CD4-positive, alpha-beta T cell treated with Interleukin-12 subunit alpha and Interleukin-12 subunit beta, for 1 hour (primary cell): Measurements from ENCODE around the gene SSR4.
A peak's percentile ranks its signal among the peaks of the same experiment; 100 is the strongest.
"Not testable (repeated sequence)": the region's sequence is repeated elsewhere in the genome, so short reads cannot be mapped to it uniquely, and the experiment has no call there.

Source experiments
- DNase-seq: peaks from one replicate; pipeline ENCODE4 v3.0.0-alpha.2; 2020

SSR4 gene

DNA sequence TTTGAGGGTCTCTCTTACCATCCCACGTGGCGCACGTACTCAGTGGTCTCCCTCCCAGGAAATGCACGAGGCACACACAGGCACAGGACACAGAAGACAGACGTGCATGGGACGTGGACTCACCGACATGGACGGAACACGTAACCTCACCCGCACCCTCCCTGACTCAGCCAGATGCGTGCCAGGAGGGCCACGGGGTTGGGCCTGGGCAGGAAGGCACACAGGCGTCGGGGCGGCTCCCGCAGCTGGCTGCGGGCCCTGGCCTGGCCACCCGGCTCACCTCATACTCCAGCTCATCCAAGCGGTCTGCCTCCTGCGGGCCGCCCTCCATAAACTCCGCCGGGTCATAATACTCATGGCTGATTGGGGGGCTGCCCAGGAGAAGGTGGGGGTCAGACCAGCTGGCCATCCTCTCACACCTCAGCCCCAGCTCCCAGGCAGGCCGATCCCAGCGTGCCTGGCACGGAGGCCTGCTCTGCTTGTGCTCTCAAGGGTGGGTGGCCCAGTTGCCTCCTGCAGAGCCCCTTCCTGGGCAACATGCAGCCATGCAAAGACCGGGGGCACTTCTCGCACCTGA lies 12.6 kb downstream of the SSR4 start:
- no peak for DNase-seq

DNA sequence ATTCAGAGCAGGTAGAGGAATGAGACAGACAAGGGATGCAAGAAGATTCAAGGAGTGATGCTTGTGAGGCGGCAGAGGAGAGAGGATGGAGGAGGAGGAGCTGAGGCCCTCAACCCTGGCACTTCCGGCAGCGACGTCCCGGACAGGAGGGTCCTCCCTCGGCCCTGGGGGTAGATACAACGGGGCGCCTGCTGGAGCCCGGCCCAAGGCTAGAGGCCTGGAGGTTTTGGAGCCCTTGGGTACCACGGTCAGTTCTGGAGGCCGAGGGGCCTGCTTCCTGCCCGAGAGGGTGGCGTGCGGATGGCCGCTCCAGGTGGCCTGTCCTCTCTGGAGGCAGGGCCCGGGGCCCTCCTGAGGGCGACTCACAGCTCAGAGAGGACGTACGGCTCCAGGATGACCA lies 13.5 kb downstream of the SSR4 start:
- no peak for DNase-seq

DNA sequence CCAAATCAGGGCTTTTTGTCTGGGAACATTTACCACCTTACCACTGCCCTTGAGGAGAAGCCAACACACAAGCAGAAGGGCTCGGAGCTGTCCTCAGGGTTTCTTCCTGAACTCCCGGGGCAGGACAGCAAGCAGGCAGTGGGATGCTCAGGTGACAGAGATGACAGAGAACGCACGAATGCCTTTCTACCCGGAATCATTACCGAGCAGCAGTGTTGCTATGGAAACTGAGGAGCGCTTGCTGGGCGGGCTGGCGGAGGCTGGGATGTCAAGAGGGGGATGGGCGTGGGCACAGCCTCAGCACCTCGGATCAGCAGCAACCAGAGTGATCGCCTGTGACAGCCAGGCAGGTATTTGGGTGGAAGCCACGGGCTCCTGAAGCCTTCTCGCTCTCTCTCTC lies 17.8 kb downstream of the SSR4 start:
- no peak for DNase-seq

DNA sequence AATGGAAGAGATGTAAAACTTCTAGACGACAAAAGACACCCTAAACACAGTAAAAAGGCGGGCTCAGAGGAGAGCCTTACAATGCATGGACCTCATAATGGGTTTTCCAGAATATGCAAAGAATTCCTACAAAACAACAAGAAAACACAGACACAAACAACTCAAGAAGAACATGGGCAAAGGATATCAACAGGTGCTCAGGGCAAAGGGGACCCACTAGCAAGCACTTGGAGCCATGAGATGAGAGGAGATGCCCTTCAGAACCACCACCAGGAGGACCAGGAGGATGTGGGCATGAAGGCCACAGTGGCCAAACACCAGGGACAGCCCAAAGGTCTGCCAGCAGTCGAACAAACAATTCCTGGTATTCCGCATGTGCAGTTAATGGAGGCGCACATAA lies 18.7 kb downstream of the SSR4 start:
- no peak for DNase-seq

DNA sequence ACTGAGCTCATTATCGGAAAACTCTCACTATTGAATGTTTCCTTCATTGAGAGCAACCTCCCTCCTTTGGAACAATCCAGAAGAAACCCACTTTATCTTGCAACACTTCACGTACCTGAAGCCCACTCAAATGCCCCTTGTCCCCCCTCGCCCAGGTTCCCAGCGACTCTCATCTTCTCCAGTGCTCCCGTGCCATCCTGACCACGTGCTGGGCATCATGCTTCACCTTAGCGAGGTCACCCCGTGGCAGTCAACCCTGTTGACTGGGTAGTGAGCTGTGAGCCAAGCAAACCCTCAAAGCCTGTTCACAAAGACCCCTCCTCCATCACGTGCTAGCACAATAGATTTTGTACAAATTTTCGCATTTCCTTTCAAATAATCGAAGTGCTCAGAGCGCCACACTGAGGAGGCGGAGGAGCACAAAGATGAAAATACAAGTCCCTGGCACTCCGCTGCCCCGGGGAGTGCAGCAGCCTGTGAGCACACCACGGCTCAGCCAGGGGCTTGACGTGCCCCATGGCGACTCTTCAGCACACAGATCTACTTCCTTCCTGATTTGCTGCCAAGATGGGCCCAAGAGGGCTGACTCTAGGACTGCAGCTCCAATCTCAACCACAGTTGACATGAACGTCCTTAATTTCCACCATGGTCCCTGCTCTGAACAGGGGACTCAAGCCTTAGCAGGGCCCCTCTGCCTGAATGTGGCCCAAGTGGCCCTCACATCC lies 20.3 kb downstream of the SSR4 start:
- no peak for DNase-seq

DNA sequence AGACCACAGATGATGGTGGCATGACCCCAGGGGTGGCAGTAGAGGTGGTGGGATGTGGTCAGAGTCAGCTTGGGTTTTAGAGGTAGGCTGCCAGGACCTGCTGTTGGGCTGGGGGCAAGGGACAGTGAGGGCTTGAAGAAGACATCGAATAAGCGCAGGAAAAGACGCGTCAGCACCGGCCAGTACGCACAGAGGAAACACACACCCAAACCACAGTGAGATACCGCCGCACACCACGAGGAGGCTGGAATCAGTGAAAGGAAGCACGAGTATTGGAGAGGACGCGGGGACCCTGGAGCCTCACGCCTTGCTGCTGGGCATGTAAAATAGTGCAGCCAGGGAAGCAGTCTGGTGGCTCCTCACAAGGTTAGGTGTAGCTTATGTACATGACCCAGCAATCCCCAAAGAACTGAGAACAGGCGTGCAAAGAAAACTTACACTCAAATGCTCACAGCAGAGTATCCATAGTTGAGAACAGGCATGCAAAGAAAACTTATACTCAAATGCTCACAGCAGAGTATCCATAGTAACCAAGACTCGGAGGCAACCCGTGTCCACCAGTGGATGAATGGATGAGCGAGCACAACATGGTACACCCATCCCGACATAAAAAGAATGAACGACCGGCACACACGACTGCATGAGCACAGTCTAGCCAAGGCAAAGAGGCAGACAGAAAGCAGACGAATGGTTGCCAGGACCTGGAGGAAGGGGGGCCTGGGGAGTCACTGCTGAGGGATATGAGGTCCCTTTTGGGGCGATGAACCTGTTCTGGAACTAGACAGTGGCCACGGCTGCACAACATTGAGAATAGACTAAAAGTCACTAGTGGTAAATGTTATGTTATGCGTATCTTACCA lies 22.6 kb downstream of the SSR4 start:
- DNase-seq, result peak; percentile 42

DNA sequence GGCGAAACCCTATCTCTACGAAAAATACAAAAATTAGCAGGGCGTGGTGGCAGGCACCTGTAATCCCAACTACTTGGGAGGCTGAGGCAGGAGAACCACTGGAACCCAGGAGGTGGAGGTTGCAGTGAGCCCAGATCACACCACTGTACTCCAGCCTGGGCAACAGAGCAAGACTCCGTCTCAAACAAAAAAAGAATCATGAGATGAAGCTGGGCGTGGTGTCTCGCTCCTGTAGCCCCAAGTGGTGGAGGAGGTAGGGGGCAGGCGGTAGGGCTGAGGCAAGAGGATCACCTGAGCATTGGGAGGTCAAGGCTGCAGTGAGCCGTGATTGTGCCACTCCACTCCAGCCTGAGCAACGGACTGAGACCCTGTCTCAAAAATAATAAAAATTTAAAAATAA lies 23.6 kb downstream of the SSR4 start:
- not testable (repeated sequence) for DNase-seq

DNA sequence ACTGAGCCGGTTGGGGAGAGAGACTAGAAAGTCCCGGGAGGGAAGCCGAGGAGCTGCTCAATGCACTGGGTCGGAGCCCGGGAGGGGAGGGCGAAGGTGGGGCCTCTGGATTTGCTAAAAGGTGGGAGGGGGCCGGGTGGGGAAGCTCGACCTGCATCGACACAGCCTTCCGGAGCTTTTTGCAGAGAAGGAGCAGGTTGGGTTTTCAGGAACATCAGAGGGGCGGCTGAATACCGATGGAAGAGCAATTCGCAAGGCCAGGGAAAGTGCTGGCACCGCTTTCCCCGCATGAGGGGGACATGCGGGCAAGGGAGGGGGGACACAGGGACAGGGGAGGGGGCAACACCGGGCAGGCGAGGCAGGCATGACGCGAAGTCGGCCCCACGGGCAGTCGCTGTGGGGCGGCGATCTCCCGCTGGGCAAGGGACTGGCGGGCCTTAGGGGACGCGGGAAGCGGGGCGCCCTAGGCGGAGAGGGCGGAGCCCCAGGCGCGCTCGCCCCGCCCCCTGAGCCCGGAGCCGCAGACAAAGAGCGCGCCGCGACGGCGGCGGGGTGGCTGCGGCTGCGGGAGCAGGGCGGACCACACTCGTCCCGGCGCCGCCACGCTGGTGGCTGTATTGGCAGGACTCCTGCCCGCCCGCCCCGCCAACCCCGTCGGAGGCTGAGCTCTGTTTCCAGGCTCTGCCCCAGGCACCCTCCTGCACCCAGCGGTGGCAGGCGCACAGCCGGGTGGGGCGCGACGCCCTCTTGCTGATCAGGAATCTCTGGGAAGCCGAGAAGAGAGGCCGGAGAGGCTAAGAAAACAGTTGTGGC lies 24.3 kb downstream of the SSR4 start:
- DNase-seq, result peak; percentile 63

DNA sequence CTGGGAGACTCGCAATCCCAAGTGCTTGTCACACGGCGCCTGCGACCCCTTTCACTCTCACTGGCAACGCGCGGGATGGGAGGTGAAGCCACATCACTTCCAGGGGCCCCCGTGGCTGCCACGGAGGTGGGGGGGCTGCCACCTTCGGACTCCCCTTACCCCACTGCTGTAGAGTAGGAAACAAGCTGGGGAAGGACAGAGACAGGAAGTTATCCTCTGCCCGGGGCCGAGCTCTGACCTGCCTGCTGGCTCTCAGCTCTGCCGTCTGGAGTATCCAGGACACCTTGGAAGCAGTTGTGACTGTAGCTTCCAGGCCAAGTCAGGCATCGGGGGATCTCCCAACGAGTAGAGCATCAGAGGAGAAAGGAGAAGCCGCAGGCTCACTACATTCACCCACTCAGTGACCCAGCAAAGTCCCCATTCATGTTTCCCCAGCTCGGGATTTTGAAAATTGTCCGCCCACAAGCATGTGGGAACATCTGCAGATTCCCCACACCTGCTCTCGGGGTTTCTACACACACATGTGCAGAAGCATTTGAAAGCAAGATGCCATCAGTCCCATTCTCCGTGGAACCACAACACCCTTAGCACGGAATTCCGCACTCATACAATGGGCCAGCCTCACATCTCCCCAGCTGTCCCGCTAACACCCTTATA lies 25.0 kb downstream of the SSR4 start:
- no peak for DNase-seq

DNA sequence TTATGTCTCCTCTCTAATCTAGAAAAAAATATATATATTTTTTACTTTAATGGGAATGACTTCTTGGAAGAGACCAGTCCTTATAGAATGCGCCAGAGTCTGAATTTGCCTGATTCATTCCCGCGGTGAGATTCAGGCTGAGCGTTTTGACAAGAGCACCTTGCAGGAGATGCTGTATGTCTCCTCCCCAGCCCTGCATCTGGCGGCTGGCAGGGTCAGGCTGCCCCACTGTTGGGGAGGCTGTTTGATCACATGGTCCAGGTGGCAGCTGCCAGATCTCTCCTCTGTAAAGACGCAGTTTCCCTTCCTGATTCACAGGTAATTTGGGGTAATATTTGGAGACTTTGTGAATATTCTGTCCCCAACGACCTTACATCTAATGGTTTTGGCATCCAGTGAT lies 26.1 kb downstream of the SSR4 start:
- DNase-seq, result no peak

DNA sequence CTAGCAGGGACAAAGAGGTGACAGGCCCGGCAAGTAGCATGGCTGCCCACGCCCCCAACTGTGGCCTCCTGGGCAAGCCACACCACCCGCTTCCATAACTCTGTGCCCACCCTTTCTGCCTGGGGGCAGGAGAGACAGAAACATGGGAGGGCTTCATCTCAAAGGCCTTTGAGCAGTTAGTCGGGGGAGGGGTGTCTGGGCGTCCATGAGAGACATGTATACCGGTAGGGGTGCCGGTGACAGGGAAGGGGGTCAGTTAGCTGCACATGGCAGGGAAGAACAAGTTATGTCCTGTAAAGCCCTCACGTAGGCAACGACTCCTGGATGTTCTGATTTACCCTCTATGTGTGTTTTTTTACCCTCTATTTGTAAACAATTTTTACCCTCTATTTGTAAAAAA lies 26.6 kb downstream of the SSR4 start:
- no peak for DNase-seq

DNA sequence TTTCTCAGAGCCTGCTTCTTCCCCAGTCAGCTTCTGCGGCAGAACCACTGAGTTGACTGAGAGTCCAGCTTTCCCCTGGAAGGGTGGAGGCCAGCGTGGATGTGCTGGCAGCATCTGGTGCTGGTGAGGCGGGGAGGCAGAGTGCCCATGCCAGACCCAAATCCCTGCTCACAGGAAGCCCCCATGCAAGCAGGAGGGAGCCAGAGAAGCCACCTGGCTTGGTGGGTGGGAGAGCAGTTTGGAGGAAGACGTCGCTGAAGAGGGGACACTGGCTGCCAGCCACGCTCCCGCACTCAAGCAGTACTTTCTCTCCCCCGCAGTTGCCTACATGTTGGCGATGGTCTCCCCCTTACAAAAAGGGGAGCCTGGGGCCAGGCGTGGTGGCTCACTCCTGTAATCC lies 29.9 kb downstream of the SSR4 start:
- no peak for DNase-seq

DNA sequence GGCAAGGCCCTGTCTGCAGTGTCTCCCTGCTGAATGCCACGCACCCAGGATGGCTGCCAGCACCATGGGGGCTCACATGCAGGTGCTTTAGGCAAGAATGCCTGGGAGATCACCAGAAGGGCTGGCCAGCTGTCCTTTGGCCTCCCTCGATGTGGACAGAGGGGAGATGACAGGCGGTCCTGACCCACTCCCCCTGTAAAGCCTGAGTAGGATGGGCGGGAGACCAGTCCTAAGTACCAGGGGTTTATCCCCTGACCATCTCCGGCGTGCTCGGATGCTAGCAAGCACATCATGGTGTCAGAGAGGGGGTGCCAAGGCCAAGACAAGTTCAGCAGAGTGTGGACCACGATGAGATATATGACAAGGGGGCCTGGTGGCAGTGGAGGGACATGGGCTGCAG lies 30.6 kb downstream of the SSR4 start:
- DNase-seq, result no peak

DNA sequence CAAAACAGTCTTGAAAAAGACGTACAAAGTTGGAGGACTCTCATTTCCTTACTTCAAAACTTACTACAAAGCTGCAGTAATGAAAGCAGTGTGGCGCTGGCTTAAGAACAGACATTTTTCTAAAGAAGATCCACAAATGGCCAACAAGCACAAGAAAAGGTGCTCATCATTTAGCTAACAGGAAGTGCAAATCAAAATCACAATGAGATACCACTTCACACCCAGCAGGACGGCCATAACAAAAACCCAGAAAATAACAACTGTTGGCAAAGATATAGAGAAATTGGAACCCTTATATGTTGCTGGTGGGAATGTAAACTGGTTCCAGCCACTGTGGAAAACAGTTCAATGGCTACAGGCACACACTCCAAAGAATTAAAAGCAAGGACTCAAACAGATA lies 32.5 kb downstream of the SSR4 start:
- no peak for DNase-seq

DNA sequence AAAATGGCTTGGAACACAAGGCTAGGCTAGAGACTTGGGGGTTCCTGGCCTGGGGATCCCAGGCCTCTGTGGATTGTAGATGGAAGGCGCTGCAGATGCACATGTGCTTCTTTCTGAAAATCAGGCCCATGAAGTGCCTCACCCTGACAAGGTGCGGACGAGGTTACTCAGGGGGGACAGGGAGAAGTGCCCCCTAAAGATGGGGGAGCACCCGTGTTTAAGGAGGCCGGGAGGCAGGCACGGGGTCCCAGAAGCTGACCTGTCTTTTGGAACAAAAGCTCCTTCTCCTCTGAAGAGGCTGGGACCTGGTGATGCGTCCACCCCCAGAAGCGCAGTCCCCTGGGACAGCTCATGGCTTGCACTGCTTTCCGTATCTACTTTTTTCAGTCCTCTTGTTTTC lies 33.4 kb downstream of the SSR4 start:
- DNase-seq, result no peak

DNA sequence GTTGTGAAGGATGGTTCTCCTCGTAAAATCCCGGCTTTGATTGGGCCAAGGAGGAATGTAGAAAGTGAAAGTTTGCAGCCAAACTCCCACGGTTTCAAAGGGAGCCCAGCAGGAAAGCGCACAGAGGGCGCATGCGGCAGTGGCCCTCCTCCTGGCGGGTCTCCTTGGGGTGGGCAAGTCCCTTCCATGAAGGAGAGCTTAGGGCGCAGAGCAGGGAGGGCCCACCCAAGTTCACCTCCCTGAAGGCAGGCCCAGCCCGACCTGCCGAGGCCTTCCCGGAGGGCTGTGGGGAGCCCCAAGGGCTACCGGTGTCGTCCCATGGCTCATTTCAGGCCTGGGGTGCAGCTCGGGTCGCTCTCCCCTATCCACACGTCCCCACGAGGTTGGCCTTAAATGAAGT lies 33.8 kb downstream of the SSR4 start:
- no peak for DNase-seq

DNA sequence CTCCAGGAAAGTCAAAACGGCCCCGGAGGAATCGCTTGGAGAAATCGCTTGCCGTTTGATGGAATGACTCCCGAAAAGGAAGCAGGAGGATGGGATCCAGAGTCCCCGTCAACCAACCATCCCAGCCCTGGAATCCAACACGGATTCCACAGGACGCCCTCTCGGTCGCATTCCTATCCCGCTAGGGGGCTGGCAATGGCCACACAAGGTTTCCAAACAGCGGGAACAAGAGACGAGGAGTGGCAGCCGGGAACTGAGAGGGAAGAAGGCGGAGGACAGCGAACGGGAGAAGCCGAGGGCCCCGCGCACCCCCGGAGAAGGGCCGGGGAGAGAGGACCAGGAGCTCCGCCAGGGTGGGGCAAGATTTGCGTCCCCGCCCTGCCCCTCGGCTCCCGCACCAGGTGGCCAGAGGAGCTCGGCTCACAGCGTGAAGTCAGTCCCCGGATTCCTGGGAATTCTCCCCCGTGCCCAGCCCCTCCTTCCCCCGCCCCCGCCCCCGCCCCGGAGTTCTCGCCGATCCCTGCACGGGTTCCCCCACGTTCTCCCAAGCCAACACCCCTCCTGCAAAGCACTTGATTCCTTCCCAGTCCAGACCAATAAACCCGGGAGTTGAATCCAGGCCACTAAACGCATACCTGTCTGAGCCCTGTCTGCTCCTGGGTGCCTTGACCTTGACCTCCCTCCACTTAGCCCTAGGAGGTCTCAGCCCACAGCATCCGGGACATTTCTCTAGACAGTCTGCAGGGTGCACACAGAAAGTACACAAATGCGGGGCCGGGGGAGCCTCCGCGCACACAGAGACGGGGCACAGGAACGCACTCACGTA lies 34.5 kb downstream of the SSR4 start:
- no peak for DNase-seq

DNA sequence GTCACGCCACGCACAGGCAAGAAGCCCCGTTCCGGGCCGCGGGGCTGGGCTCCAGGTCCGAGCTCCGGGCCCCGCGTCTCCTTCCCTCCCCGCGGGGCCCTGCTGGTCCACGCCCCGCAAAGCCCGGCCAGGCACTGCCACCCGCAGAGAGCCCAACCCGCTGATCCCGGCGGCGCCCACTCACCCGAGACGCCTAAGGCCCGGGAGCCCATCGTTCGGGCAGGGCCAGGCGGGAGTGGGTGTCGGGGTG lies 35.0 kb downstream of the SSR4 start:
- DNase-seq, result no peak

DNA sequence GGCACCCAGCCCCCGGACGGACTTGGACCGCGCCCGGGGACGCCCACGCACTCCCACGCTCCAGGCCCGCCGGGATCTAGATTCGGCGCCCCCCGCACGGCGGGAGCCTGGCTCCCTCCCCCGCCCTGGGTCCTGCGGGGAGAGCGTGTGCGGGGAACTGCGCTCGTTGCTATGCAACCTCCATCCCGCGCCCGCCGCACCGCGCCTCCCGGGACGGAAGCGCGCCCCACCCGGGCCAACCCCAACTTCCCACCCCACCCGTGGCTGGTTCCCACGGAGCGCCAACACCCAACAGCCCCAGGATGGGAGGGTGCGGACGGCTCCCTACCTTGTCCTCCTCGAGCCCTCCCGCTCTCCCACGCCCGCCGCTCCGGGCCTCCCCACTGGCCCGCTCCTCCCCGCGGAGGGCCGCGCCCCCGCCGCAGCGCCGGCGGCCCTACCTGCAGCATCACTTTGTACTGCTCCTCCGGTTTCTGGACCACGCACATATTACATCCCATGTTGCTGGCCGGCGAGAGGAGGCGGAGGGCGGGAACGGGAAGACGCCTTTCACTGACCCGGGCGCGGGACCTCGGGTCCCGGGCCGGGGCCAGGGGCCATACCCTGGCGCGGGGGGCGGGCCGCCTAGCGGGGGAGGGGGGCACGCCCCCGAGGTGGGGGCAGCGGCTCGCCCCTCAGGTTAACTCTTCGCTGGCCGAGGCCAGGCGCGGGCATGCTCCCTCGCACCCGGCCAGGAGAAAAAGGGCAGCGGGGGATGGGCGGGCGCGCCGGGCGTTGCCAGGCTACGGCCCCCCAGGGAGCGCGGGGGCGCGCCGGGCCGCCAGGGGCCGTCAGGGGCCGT lies 35.6 kb downstream of the SSR4 start, which contains the start of gene PDZD4:
TSS of gene PDZD4 (minus strand) at position 746 of the 841 bp plus-strand sequence. CDS start at position 500, 246 bp downstream.
- DNase-seq, result peak; percentile 18

DNA sequence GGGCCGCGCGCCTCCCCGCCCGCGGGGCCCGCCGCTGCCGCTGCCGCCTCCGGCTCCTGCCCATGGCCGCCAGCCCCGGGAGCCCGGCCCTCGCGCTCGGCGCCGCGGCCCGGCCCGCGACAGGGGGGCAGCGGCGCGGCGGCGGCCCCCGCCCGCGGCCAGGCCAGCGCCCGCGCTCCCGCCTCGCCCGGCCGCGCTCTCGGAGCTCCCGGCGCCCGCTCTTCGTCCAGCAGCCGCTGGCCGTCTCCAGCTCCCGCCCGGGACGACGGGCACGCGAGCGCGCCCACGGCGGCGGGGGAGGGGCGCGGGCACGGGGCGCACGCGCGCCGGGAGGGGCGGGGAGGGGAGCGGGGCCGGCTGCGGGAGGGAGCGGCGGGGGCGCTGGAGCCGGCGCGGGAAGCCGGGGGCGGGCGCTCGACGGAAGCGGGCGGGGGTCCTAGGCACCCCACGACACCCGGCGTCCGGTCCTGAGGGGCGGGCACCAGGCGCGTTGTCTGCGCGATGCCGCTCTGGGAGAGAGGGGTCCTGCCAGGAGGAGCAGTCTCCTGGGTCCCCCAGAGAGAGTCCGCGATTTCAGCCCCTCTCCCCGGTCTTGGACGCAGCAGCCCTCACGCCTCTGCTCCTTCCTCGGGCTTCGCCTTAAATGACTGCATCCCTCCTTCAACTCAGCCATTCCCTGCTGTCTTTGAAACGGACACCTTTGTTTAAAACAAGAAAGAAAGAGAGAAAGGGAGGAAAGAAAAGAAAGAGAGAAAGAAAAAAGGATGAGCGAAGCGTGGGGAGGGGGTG lies 36.4 kb downstream of the SSR4 start:
- DNase-seq, result no peak
